DOHH2 (cell line): ENCODE measurements around the gene SCD.

ENCODE experiments used
- CTCF ChIP-seq: fragments of 200-600 bp; sonication (generic); IDR thresholded peaks from one replicate; pipeline ENCODE4 v1.5.1; 2014; ENCODE audit warnings: antibody characterized with exemption, mild to moderate bottlenecking, low read depth, low read length; ENCODE audit not compliant: poor library complexity, severe bottlenecking
- EZH2phosphoT487 ChIP-seq: fragments of 200-600 bp; sonication (generic); IDR thresholded peaks from 2 replicates; pipeline ENCODE4 v1.6.1; 2017; ENCODE audit warnings: borderline replicate concordance, mild to moderate bottlenecking, antibody characterized with exemption, low read length, moderate library complexity, mixed read lengths

DNA sequence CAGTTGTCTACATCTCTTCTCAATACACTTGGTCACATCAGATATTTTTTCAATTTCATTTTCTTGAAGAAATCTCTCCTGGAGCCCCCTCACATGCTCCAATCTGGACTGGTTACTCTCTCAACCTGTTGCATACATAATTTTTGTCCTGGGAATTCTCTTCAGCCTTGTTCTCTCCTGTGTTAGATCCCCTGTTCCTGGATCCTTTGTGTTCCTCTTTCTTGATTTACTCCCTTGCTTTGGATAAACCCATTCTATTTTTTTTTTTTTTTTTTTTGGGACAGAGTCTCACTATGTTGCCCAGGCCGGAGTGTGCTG, 45.6 kb downstream of the SCD start:
- TF ChIP-seq CTCF (no peak), EZH2phosphoT487 (no peak)
